Transverse colon (tissue), 1 donor: ENCODE data around the gene ZNF814.

Experiments
- EP300 ChIP-seq: sonication (generic); formaldehyde crosslinking; IDR thresholded peaks from one replicate; pipeline ENCODE4 v1.6.1; 2017; ENCODE audit warnings: antibody characterized with exemption, low read depth
- POLR2A ChIP-seq: fragments of 450-650 bp; IDR thresholded peaks from one replicate; pipeline ENCODE4 v1.6.1; 2016; ENCODE audit warnings: antibody characterized with exemption, mild to moderate bottlenecking, moderate library complexity

GRCh38 chr19:57800696-57801095, 88.1 kb downstream of the ZNF814 start:
- TF ChIP-seq EP300 = no peak
- no peak for TF ChIP-seq POLR2A
